Right hindlimb (tissue), 1 donor: ENCODE results near the gene CDK18.

Experiments used
- DNase-seq: peaks from one replicate; pipeline ENCODE4 v3.0.0-alpha.2; 2018

CDK18 gene

DNA sequence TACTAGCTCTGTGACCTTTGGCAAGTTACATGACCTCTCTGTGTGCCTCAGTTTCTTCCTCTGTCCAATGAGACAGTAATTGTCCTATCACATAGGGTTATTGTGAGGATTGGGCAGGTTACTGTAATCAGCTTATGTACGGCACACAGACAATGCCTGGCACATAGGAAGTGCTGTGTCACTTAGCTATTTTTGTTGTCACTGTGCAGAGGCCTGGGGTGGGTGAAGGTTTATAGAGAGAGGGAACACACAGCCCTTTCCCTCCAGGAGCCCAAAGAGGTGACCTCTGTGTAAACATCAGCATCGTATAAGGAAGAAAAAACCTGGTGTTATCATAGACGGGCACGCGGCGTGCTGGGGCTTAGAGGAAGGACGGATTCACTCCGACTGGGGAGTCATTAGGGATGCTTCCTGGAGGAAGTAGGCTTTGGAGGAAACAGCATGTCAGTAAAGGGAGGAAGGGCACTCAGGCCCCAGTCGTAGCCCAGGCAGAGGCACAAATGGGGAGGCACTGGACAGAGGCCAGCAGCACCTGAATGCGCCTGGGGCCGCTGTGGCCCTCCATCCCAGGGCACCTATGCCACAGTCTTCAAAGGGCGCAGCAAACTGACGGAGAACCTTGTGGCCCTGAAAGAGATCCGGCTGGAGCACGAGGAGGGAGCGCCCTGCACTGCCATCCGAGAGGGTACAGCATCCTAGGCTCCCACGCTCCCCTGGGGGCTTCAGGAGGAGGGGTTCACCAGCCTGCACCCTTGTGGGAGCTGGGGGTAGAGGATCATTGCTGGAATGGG lies 21.2 kb downstream of the CDK18 start:
- no peak for DNase-seq

DNA sequence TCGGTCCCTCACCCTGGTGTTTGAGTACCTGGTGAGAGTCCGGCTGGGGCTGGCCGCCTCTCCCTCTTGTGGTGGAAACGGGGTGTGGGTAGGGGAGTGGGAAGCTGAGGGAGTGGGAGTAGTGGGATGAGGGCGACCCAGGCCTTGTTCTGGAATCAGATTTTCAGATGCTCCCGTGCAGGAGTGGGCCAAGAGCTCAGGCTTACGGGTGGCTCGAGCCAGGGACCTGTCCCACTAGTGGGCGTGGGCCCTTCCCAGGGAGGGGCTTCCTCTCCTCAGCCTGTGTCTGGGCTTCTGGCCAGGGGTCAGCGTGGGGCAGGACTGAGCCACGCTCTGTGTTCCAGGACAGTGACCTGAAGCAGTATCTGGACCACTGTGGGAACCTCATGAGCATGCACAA lies 22.0 kb downstream of the CDK18 start:
- DNase-seq: no peak

DNA sequence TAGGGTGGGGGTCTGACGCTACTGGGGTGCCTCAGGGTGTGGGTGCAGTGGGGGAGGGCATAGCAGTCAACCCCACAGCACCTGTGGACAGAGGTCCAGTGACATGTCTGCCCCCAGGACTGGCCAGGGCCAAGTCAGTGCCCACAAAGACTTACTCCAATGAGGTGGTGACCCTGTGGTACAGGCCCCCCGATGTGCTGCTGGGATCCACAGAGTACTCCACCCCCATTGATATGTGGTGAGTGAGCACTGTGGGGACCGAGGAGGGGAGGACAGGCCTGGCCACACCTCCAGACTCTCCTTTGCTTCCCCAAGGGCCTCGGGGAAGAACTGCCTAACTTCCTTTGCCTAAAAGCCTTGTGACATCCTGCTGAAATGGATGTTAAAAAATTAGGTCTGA lies 23.5 kb downstream of the CDK18 start:
- DNase-seq: no peak

DNA sequence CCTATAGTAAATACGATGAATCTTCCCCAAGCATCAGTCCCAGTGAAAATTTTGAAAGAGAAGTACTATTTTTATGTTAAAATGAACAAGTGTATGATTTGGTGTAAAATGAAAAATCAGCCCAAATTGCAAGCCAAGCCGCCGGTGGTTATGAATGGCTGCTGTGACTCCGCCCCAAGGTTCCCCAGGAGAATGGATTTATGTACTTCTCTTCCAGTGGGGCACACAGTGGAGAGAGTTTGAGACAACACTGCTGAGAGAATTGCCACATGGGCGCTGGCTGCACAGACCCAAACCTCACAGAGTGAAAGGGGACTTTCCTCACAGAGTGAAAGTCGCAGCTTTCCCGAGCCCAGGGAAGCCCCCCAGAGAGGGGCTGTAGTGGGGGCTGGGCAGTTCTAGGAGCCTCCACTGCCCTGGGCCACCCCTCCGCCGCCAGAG lies 24.0 kb downstream of the CDK18 start:
- no peak for DNase-seq

DNA sequence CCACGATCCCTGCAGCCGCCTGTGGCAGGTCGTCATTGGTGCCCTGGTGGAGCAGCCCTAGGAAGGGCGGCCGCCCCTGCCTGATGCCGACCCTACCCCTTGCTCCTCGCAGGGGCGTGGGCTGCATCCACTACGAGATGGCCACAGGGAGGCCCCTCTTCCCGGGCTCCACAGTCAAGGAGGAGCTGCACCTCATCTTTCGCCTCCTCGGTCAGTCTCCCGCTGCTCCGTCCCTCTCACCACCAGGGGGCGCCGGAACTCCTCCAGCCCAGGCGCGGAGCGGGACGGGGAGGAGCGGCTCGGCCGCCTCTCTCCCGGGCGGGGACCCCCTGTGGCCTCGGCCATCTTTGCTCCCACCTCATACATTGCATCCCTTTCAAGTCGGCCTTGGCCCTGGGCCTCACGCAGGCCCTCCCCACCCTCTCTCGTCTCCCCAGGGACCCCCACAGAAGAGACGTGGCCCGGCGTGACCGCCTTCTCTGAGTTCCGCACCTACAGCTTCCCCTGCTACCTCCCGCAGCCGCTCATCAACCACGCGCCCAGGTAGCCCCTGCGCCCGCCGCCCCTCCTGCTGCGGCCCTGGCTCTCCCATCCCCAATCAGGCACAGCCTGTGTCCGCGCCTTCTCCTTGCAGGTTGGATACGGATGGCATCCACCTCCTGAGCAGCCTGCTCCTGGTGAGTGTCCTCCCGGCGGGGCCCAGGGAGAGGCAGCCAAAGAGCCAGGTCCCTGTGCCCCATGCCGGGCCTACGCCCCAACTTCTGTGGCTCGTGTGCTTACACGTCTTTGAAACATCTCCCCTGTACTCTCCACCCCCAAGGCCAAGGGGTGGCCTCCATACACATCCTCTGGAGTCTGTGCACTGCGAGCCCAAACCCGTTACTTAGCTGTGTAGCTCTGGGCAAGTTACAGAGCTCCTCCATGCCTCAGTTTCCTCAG lies 24.7 kb downstream of the CDK18 start:
- DNase-seq: peak; percentile 89

DNA sequence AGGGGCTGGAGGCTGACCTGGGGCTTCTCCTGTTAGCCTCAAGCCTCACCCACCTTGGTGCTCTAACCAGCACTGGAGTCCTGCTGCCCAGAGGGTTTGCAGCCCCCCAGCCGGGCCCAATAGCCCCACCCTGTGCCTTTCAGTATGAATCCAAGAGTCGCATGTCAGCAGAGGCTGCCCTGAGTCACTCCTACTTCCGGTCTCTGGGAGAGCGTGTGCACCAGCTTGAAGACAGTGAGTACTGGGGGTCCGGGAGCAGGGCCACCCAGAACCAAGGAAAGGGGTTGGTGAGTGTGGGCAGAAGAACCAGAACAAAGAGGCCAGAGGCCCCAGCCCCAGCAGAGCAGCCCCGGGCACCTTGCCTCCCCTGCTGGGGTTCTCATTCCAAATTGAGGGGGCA lies 25.6 kb downstream of the CDK18 start:
- DNase-seq: no peak

DNA sequence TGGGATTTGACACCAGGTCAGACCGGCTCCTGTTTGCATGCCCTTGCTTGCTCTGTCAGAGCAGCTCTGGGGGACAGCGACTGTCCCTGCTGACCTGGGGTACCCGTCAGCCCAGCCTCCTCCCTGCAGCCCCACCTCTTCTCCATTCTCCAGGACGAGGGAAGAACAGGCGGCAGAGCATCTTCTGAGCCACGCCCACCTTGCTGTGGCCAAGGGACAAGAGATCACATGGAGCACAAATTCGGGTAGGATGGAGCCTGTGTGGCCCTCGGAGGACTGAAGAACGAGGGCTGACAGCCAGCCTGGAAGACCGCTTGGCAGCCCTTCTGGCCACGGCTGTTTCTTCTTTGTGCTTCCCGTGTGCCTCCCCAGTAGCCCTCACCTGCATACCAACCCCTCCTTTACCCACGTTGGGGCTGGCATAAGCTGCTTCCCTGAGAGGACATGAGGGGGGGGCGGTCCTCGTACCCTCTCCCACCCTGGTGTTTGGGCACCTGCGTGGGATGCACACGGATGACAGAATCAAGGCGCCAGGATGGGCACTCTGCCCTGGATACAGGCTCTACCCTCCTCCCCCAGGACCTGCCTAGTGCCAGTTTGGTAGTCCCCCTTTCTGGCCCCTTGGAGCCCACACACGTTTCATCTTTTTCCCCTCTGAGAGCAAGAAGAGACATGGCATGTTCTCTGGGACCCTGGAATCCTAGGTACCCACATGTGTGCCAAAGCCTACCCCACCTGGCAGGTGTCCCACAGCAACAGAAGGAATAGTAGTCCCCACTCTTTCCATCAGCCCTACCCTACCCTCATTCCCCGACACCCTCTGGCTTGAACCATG lies 26.9 kb downstream of the CDK18 start:
- DNase-seq: no peak

DNA sequence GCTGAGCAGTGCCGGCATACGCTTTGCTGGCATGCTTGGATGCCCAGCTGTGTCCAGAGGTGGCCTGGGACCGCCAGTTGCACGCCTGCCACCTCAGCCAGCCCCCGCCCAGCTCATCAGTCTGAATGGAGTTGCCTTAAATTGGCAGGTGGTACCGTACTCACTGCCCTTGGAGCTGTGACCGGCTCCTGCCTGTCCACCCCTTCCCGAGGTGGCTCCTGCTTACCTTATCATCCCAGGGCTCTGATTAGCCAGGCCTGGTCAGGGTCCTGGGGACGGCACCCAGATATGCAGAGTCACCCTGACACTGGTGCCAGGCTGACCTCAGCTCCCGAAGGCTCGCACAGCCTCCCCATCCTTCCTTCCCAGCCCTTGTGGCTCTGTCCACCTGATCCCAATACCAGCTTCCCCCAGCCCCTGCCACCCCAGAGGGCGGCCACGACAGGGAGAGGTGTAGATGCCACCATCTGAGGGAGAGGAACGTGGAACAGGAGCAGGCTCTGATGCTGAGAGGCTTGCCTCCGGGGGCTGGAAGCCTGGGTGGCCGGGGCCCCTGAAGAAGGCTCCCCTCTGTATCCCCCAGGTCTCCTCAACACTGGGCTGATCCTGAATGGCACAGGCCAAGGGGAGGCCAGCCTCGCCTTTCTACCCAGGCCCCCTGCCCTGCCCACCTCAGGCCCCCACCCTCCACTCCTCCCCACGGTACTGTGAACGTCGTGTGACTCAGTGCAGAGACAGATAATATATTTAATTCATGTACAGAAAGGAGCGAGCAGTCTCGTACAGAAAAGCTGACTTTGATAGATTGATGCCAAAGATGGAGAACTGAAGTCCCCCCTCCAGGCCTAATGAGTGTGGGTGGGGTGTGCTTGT lies 27.8 kb downstream of the CDK18 start:
- DNase-seq: no peak

DNA sequence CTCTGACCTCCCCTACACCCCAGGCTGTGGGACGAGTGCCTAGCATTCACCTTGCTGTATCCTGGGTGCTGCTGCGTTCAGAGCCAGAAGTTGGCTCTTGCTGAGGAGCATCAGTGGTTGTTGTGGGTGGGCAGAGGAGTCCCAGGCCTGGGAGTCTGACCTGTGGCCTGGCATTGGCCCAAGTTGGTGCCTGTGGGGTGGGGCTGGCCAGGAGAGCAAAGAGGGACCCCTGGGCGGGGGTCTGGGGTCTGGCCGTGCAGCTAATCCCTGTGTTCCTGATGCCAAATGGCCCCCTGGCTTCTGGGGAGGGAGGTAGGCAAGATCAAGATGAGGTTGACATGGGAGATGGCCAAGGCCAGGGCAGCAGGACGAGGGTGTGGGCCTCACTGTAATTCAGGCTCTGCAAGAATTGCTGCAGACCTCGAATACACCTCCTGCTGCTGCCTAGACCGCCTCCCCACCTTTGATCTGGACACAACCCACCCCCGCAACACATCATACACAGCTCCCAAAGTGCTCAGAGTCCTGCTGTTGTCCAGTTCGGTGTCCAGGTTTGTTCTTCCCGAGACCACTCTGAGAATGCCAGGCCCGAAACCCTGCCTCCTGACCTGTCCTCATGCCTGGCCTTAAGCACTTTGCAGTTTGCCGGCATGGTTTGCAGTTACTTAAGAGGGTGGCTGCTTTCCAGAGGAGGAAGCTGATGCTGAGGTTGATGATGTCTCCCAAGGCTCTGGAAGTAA lies 28.7 kb downstream of the CDK18 start:
- DNase-seq: no peak

DNA sequence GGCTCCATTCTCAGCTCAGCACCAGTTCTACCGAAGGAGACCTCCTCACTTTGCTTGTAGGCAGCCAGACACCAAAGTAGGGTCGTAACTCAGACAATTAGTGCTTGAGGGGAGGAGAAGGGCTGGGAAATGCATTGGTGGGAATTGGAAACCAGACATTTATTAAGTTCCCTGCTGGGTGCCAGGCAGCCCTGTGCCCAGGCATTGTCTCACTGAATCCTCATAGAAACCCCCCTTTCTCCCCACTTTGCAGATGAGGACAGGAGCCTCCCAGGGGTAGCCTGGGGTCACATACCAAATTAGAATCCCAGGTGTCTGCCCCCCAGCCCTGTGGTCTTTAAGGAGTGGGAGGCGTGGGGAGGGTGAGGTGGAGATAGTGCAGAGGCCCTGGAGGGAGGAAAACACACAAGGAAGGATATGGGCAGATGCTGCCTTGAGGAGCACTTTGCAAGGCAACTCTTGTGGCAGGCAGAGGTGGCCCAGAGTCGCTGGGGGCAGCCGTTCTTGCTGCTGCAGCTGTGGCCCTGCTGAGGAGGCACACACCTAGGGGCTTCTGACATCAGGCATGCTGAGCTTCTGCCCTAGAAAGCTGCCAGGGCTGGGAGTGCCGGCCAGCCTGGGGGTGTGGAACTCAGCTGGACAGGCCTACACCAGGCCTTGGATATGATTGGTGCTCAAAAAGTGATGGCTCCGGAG lies 29.4 kb downstream of the CDK18 start:
- DNase-seq: no peak

DNA sequence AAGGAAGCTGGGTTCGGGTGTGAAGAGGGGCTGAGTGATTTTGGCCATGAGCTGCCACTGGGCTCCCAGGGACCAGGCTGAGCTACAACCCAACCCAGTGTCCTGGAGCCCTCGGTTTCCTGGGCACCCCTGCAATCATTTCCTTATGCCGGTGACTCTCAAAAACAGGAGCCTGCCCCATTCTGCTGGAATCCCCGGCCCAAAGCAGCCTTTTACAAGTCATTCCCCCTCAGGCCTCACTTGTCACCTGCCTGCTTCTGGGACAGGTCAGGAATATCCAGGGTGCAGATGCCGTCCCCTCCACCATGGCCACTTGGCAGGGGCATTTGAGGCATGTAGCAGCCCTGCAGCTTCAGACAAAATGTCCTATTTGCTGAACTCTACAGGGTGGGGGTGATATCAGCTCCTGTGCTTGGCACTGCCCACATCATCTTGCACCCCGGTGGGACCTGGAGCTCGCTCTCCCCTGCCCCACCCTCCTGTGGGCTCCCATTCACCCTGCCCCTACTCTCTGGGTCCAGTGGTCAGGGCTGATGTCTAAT lies 30.0 kb downstream of the CDK18 start:
- no peak for DNase-seq

DNA sequence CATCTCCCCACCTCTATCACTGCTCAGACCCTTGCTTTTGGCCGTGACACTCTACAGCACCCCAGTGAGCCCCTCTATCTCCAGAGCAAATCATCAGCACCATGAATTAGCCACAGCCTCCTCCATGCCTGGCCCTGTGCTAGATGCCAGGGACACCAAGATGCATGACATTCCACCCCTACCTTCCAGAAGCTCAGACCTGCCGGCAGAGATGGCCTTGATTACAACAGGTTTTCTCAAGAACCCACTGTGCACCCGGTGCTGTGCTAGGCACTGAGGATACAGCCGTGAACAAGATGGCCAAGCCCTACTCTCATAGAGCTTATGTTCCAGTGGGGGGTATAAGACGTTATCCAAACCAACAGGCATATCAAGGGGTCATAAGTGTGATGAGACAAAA lies 30.6 kb downstream of the CDK18 start:
- DNase-seq: no peak

DNA sequence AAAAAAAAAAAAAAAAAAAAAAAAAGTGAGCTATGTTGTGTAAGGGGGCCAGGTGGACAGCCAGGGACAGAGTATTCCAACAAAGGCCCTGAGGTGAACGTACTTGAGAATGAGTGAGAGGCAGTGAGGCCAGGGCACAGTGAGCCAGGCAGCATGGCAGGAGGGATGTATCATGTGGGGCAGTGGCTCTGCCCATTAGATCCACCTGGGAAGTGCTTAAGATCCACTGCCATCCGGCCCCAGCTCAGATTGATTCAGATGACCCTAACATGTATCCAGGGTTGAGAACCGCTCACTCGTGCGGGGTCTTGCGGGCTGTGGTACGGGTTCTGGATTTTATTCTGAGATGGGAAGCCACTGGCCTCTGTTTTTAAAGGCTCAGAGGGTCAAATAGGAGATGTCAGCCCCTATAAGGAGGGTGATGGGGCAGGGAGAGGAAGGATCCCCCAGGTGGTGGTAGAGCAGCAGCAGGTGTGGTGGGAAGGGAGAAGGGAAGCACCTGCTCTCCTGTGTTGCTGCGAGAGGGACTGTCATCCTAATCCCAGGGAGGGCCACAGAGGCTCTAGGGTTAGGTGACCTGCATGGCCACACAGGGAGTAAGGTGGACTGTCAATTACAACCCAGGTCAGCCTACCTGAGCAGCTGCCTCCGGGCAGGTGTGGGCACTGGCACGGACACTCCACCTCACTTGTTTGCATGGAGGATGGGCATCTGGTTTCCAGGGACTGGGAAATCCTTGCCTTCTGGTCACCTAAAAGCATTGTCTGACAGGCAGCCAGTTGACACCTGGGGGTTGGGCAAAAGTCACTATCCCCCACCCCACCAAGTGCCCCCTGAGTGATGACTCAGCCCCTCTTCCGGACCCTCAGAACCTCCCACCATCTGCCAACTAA lies 31.6 kb downstream of the CDK18 start:
- DNase-seq: no peak

DNA sequence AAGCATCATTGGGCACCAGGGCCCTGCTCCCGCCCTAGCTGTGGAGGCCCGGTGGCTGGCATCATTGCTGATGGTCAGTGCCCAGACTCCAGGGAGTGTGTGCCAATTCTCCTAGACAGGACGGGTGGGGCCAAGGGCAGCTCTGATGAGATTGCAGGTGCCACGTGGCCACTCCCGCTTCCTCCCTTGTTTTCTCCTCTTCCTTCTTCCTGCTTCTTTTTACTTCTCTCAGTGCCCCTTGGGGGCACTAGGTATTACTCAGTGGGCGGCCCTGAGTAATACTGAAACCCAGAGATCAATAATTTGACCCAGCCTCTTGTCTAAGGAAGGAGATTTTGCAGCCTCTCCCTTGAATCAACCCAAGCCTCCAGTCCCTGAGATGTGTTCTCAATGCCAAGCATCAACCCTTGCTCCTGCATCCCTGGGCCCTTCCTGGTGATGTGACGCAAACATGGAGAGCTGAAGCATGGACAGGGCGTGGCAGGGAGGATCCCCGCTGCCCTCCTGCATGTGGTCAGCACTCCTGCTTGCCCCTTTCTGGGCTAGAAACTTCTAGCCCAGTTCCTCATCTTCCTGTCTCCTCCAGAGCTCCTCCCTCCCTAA lies 32.4 kb downstream of the CDK18 start:
- DNase-seq: no peak

DNA sequence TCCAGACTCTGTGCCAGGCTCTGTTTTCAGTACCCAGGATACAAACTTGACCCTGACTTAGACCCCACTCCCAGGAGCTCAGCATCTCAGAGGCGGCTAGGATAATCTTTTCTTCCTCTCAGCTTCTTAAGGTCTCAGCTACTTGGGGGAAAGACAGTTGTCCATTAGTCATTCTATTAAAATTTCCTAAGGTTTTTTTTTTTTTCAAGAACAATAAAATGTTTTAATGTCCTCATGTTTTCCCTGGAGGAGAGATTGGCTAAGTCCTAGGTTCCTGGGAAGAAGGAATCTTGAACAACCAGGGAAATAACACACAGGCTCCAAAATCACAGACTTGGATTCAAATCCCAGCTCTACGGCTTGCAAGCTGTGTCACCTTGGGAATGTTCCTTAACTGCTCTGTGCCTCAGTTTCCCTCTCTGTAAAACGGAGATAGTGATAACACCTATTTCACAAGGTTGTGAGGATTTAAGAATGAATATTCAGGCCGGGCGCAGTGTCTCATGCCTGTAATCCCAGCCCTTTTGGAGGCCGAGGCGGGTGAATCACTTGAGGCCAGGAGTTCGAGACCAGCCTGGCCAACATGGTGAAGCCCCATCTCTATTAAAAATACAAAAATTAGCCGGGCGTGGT lies 33.0 kb downstream of the CDK18 start:
- DNase-seq: no peak

DNA sequence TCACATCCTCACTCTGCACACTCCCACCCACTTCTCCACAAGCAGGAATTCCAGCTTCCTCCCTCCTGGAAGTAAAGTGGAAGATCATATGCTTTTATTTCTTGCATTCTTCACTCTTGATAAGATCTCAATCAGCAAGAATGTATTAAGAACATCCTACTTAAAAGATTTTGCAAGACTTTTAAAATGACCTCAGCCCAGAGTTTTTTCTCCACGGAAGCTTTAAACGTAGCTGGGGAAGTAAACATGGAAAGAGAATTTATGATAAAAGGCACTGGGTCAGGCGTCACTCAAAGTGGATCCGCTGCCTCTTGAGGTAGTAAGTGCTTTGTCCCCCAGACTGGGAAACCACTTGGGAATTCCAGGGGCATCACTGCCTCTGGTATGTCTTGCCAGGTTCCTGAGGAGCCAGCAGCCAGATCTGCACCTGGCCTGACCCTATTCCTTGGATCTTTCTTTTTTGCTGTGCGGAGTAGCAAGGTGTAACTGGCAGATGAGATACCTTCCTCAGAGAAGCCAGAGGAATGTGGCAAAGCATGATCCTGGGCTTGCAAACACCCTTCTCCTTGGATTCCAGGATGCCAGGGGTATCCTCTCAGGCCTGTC lies 33.9 kb downstream of the CDK18 start:
- no peak for DNase-seq

DNA sequence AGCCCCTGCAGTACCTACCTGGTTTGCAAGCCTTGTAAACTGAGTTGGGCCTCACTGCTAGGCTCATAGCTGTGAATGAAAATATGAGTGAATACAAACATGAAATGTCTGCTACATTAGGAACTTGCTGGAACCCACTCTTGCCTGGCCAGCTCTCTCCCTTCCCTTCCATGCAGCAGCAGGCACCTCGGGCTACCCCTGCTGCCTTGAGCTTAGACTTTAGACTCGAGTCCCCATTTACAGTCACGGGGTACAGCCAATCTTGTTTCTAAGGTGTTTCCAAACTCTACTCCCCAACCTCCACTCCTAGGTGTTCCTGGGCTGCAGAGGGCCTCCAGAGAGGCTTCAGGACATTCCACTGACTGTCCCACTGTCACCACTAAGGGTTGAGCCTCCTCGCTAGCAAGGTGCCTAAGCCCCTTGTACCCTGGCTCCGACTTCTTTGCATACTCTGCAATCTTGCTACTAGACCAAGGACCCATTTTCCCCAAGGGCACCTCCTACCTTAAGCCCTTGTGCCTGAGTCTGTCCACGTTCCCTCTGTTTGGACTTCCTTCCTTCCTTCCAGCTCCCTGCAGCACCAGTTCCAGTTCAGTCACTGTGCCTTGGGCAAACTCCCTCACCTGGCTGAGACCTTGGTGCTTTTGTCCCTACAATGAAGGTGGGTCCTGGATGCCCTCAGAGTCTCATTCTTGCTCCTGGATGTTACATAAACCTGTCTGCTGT lies 36.9 kb downstream of the CDK18 start:
- no peak for DNase-seq
